Heart right ventricle (tissue), 16 donors: ENCODE measurements around the gene LRRIQ1. TPM values are rescaled to one million over a fixed set of nuclear protein-coding genes. Genes with fewer than 3 reads are reported as not detected.

Source experiments
- ATAC-seq, 8 donors: fragments of 200-7000 bp; cut with Tn5 transposase; one replicate each; pipeline ENCODE4 v1.9.1; 2020; ENCODE audit warnings: mild to moderate bottlenecking in 8 of 8, moderate library complexity in 8 of 8, moderate number of reproducible peaks in 1 of 8
- DNase-seq, 2 donors: peaks; one replicate each; pipeline ENCODE4 v3.0.0-alpha.2; 2020
- H3K27ac ChIP-seq, 10 donors: fragments of 200-600 bp; sonication (generic) in 2 of 10; one replicate each; pipeline versions ENCODE4 v1.5.0 to v1.8.0; 2020 to 2022; ENCODE audit warnings: mild to moderate bottlenecking in 3 of 10
- H3K27me3 ChIP-seq, 7 donors: fragments of 200-600 bp; one replicate each; pipeline ENCODE4 v1.8.0; 2021 to 2022; ENCODE audit warnings: mild to moderate bottlenecking in 2 of 7
- H3K36me3 ChIP-seq, 9 donors: fragments of 200-600 bp; sonication (generic) in 1 of 9; one replicate each; pipeline versions ENCODE4 v1.5.0 to v1.8.0; 2020 to 2022; ENCODE audit warnings: mild to moderate bottlenecking in 2 of 9
- H3K4me1 ChIP-seq, 9 donors: fragments of 200-600 bp; sonication (generic) in 1 of 9; one replicate each; pipeline versions ENCODE4 v1.5.0 to v1.8.0; 2020 to 2022; ENCODE audit warnings: mild to moderate bottlenecking in 4 of 9
- H3K4me3 ChIP-seq, 10 donors: fragments of 200-600 bp; sonication (generic) in 2 of 10; one replicate each; pipeline versions ENCODE4 v1.5.0 to v1.8.0; 2020 to 2022; ENCODE audit warnings: mild to moderate bottlenecking in 7 of 10, moderate library complexity in 2 of 10
- H3K9me3 ChIP-seq, 11 donors: fragments of 200-600 bp in 10 of 11; sonication (generic) in 2 of 11; one replicate each; pipeline versions ENCODE4 v1.5.0 to v1.8.0; 2013 to 2022; ENCODE audit warnings: mild to moderate bottlenecking in 2 of 11, control low read depth in 1 of 11, moderate library complexity in 1 of 11
- CTCF ChIP-seq, 9 donors: fragments of 200-600 bp; sonication (generic) in 2 of 9; IDR thresholded peaks; one replicate each; pipeline versions ENCODE4 v1.5.0 to v1.8.0; 2021 to 2022; ENCODE audit warnings: antibody characterized with exemption in 9 of 9, mild to moderate bottlenecking in 5 of 9, moderate library complexity in 1 of 9
- WGBS, 2 donors: extraction: QIAGEN DNeasy Blood & Tissue Kit; methylation state at CpG; one replicate each; pipeline ENCODE4 v1.1.7; 2013; ENCODE audit warnings: inconsistent platforms in 1 of 2; 5-methylcytosine and 5-hydroxymethylcytosine counted together
- intact Hi-C, 10 donors: fragments of 100-400 bp; cut with DNase I; formaldehyde crosslinking; loops; one replicate each; pipeline versions ENCODE4 v1.11.1 to v1.14.2; 2022
- polyA plus RNA-seq, 2 donors: library from polyadenylated mRNA; stranded (reverse); fragments of 200-250 nt; gene quantifications; one replicate each; pipeline ENCODE4 v1.2.3, GENCODE V29; 2013
- total RNA-seq, 10 donors: library from RNA; stranded (reverse); fragmentation: NEBNext Ultra II Directional in 3 of 10; extraction: Animal tissue kit (Norgen Biotek cat#: 25700) in 3 of 10; gene quantifications; one replicate each; pipeline versions ENCODE4 v1.2.1 to v1.2.4, GENCODE V29; 2021 to 2023
- donor health status: Arrhythmogenic right ventricular cardiomyopathy.
- donor health status: ischemic (EF 13 %, LVEDD 7.1; RV severe dilation, severe dysfunction).
- donor health status: healthy with polysubstance abuse.
- donor health status: DM: no; HTN: yes; CAD: no.
- donor health status: DM: no; HTN: no; CAD: no.
- donor health status: ischemic (EF 25% LVEDD 6.9; RV normal size, moderate dysfunction).
- donor health status: ischemic (EF 25% LVEDD 5.7; RV mildly dilated, moderate dysfunction).
- donor health status: healthy.
- donor health status: DM: yes; HTN: yes; CAD: no.
- donor health status: Ischemic cardiomyopathy.
- donor health status: ischemic (EF 35%, LVEDD 5.7; RV mildly dilated, moderate dysfunction).
- donor health status: nonischemic (EF 11% LVEDD 7.7; RV severe dilation, severe dysfunction).
- donor health status: DM: yes; HTN: yes; CAD: no.
- donor health status: PGD.
- donor health status: ischemic (EF 29% LVEDD 5.4; RV normal size, mild dysfunction).
- donor health status: nonischemic (EF 23%, LVEDD 6.1; RV moderate dilation, normal function).

LRRIQ1 gene
- total and polyA plus RNA-seq, 12 donors, result 0.04 to 0.79 (median 0.15) TPM; not detected in 1

GRCh38 chr12:85260447-85260846 lies 224.3 kb downstream of the LRRIQ1 start:
- ATAC-seq (no peak), DNase-seq (no peak)
- no peak overlapping the region for H3K4me3 ChIP-seq
- H3K36me3 ChIP-seq, result no peaks in the 10 kb centered on the region
- H3K27me3 ChIP-seq, result no peaks in the 10 kb centered on the region
- no peak overlapping the region for H3K27ac ChIP-seq
- H3K9me3 ChIP-seq, result peaks cover 0 to 3% (median 0%) of the 10 kb centered on the region in 11 donors
- no peaks in the 10 kb centered on the region for H3K4me1 ChIP-seq
- 73 to 76% methylated on average over 2 of the region's 2 CpGs for WGBS, 2 donors
- intact Hi-C loops, result no loop called here
- no peak for TF ChIP-seq CTCF (IDR thresholded peaks at IDR 0.05)

DNA sequence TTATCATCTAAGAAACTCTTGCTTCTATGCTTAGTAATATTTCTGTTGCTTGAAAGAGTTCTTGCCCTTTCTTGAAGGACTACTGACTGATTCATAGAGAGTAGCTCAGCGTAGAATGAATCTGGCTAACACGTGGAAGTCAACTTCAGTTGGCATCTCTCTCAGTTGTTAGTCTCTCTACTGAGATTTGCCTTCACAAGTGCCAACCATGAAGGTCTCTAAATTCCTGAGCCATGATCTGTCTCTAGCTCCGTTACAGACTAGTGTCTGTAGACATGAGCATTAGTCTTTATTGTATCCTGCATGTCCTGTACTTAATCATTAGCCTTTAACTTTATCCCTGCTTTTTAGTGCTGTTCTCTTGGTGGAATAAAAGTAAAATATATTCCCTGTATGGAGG lies 224.7 kb downstream of the LRRIQ1 start:
- Histone ChIP-seq H3K36me3 (no peaks in the 10 kb centered on the region), H3K4me1 (no peaks in the 10 kb centered on the region), H3K27ac (no peak overlapping the region), H3K9me3 (peaks cover 0 to 3% (median 0%) of the 10 kb centered on the region in 11 donors), H3K4me3 (no peak overlapping the region), H3K27me3 (no peaks in the 10 kb centered on the region)
- TF ChIP-seq CTCF (IDR thresholded peaks at IDR 0.05), result no peak
- intact Hi-C loops, result no loop called here
- ATAC-seq (no peak), DNase-seq (no peak)
- 58 to 59% methylated on average over 3 of the region's 3 CpGs for WGBS, 2 donors

DNA sequence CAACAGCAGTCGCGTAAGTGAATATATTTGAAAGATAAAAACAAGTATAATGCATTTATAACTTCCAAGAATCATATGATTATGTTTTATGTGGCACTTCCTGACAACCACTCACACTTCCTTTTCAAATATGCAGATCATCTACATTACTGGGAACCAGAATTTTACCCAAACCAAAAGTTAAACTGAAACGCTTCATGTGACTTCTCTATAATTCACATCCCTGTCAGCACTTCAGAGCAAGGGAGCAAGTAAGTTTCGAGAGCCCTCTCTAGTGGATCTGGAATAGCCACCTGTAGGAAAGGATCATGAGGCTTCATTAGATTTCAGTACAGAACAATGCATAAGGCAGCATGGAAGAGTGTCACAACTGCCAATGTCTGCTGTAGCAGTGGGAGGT lies 230.2 kb downstream of the LRRIQ1 start:
- intact Hi-C loops, result no loop called here
- TF ChIP-seq CTCF (IDR thresholded peaks at IDR 0.05), result no peak
- DNase-seq (no peak), ATAC-seq (no peak)
- WGBS, 2 donors, result 64 to 65% methylated on average over 4 of the region's 4 CpGs
- peaks cover 0 to 24% (median 9%) of the 10 kb centered on the region in 7 donors for H3K27me3 ChIP-seq
- H3K9me3 ChIP-seq, result peaks cover 0 to 3% (median 0%) of the 10 kb centered on the region in 11 donors
- no peak overlapping the region for H3K27ac ChIP-seq
- H3K4me1 ChIP-seq, result no peaks in the 10 kb centered on the region
- H3K4me3 ChIP-seq, result no peak overlapping the region
- no peaks in the 10 kb centered on the region for H3K36me3 ChIP-seq

DNA sequence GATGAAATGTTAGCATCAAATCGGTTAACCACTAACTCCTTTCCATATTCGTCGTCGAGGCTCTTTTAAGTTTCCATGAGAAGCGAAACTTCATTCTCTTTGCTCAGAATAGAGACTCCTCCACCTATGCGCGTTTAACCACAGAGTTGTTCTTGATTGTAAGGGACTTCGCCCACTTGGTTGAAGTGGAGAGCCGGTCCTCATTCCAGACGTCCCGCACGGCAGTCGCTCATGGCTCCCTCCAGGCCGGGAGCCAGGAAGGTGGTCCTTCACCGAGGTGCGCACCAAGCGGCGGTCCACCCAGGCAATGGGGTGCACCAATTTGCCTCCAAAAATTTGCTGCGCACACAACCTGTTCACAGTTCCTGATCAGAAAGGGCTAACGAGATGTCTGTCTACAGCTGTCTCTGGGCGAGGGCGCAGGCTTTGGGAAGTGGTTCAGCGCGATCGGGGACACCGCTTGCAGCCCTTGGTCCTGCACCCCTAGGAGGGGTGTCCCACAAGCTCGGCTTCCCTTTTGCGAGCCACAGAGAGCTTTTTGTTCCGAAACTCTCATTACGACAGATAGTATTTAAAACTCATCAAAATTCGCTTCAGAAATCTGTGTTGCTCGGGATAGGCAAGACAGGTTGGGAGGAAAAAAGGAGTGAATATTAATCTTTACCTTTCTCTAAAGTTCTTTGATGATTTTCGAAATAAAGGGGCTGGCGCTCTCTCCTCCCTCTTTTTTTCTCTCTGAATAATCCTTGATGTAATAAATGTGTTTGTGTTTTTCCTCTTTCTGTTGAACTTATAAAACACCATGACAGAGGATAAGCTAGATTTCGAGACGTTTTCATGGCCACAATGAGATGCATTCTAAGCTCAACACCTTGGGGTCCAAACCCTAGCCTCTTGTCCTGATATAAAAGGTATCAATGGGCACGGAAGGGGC lies 237.5 kb downstream of the LRRIQ1 start:
- peaks cover 0 to 3% (median 0%) of the 10 kb centered on the region in 11 donors for H3K9me3 ChIP-seq
- DNase-seq, result no peak

More for the DNA sequence above, 237.5 kb downstream of the LRRIQ1 start:
- Histone ChIP-seq H3K4me1 (peaks cover 0 to 2% (median 0%) of the 10 kb centered on the region in 9 donors), H3K27ac (no peak overlapping the region), H3K4me3 (no peak overlapping the region), H3K36me3 (no peaks in the 10 kb centered on the region), H3K27me3 (peaks cover 6 to 94% (median 81%) of the 10 kb centered on the region in 7 donors)
- TF ChIP-seq CTCF (IDR thresholded peaks at IDR 0.05), result no peak
- 4% methylated on average over 37 of the region's 37 CpGs for WGBS, 2 donors
- ATAC-seq, result no peak
- intact Hi-C loops, result no loop called here
